ENCODE data around the gene TIAL1.
"Not testable (repeated sequence)": the region's sequence is repeated elsewhere in the genome, so short reads cannot be mapped to it uniquely, and the experiment has no call there.

DNA sequence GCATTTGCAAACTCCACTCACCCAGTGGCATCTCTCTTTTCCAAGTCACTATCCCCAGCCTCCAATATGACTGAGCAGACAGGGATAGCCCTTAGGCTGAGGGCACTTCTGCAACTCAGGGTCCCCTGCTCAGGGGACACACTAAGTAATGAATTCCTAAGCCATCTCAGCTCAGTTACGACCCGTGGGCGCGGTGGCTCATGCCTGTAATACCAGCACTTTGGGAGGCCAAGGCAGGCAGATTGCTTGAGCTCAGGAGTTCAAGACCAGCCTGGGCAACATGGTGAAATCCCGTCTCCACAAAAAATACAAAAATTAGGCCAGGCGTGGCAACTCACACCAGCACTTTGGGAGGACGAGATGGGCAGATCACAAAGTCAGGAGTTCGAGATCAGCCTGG lies 64.5 kb downstream of the TIAL1 start:
- not testable (repeated sequence) for TF ChIP-seq POLR2A (IDR thresholded peaks at IDR 0.05)
- TF ChIP-seq, protein P1, sequence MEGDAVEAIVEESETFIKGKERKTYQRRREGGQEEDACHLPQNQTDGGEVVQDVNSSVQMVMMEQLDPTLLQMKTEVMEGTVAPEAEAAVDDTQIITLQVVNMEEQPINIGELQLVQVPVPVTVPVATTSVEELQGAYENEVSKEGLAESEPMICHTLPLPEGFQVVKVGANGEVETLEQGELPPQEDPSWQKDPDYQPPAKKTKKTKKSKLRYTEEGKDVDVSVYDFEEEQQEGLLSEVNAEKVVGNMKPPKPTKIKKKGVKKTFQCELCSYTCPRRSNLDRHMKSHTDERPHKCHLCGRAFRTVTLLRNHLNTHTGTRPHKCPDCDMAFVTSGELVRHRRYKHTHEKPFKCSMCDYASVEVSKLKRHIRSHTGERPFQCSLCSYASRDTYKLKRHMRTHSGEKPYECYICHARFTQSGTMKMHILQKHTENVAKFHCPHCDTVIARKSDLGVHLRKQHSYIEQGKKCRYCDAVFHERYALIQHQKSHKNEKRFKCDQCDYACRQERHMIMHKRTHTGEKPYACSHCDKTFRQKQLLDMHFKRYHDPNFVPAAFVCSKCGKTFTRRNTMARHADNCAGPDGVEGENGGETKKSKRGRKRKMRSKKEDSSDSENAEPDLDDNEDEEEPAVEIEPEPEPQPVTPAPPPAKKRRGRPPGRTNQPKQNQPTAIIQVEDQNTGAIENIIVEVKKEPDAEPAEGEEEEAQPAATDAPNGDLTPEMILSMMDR (IDR thresholded peaks at IDR 0.05) = not testable (repeated sequence)

All from testis (tissue), 2 donors.